ENCODE measurements around the gene WDR35. TPM values are rescaled to one million over a fixed set of nuclear protein-coding genes. Genes with fewer than 3 reads are reported as not detected.

The WDR35 gene
- total RNA-seq, 1 donor from 2014 or later = 6.4 TPM

DNA sequence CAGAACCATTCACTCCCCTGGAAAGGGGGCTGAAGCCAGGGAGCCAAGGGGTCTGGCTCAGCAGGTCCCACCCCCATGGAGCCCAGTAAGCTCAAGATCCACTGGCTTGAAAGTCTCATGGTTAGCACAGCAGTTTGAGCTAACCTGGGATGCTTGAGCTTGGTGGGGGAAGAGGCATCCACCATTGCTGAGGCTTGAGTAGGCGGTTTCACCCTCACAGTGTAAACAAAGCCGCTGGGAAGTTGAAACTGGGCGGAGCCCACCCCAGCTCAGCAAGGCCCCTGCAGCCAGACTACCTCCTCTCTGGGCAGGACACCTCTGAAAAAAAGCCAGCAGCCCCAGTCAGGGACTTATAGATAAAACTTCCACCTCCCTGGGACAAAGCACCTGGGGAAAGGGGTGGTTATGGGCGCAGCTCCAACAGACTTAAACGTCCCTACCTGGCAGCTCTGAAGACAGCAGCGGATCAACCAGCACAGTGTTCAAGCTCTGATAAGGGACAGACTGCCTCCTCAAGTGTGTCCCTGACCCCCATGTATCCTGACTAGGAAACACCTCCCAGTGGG lies 73.4 kb downstream of the WDR35 start:
- peaks cover 2% of the 10 kb centered on the region for H3K9me3 Mint-ChIP-seq (ENCODE audit: unreplicated experiment)
- TF ChIP-seq, protein P1, sequence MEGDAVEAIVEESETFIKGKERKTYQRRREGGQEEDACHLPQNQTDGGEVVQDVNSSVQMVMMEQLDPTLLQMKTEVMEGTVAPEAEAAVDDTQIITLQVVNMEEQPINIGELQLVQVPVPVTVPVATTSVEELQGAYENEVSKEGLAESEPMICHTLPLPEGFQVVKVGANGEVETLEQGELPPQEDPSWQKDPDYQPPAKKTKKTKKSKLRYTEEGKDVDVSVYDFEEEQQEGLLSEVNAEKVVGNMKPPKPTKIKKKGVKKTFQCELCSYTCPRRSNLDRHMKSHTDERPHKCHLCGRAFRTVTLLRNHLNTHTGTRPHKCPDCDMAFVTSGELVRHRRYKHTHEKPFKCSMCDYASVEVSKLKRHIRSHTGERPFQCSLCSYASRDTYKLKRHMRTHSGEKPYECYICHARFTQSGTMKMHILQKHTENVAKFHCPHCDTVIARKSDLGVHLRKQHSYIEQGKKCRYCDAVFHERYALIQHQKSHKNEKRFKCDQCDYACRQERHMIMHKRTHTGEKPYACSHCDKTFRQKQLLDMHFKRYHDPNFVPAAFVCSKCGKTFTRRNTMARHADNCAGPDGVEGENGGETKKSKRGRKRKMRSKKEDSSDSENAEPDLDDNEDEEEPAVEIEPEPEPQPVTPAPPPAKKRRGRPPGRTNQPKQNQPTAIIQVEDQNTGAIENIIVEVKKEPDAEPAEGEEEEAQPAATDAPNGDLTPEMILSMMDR (IDR thresholded peaks at IDR 0.05; ENCODE audit: partially characterized antibody, unreplicated experiment) = no peak
- H3K36me3 Mint-ChIP-seq (ENCODE audit: unreplicated experiment) = no peaks in the 10 kb centered on the region
- no peak overlapping the region for H3K27ac Mint-ChIP-seq (ENCODE audit: unreplicated experiment)
- H3K27me3 Mint-ChIP-seq (ENCODE audit: unreplicated experiment) = no peaks in the 10 kb centered on the region
- no peaks in the 10 kb centered on the region for H3K4me1 Mint-ChIP-seq (ENCODE audit: low read depth, unreplicated experiment)
- DNase-seq = no peak
- H3K4me3 Mint-ChIP-seq (ENCODE audit: unreplicated experiment) = no peak overlapping the region

DNA sequence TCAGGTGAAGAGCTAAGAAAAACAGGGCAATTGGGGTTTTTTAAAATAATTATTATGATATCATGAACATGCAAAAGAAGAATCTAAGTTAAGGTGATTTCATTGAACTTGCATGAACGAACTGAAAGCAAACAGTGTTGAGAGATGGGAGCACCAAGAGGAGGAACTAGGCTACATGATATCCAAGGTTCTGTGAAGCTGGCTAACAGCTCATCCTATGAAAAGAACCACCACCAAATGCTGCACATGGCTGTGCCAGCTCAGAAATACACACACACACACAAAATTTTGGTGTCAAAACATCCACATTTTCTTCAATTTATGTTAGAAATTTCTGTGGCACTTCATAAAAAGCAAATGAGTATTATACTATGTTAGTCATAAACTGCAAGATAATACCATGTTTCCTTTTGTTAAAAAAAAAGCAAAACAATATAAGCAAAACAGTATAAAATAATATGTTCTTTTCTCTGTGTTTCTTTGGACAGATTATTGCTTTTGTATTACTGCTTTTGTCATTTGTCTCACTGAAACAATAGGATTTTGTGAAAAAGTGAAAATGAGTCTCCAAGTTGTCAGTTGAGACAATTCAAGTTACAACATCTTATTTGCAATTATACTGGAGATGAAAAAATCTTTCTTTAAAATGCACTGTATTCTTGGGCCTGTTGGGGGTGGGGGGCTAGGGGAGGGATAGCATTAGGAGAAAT lies 75.5 kb downstream of the WDR35 start:
- DNase-seq = no peak
- no peaks in the 10 kb centered on the region for H3K36me3 Mint-ChIP-seq (ENCODE audit: unreplicated experiment)
- H3K4me1 Mint-ChIP-seq (ENCODE audit: low read depth, unreplicated experiment) = no peaks in the 10 kb centered on the region
- no peak overlapping the region for H3K27ac Mint-ChIP-seq (ENCODE audit: unreplicated experiment)
- no peaks in the 10 kb centered on the region for H3K27me3 Mint-ChIP-seq (ENCODE audit: unreplicated experiment)
- TF ChIP-seq, protein P1 (IDR thresholded peaks at IDR 0.05; ENCODE audit: partially characterized antibody, unreplicated experiment) = no peak
- no peak overlapping the region for H3K4me3 Mint-ChIP-seq (ENCODE audit: unreplicated experiment)
- H3K9me3 Mint-ChIP-seq (ENCODE audit: unreplicated experiment) = peaks cover 2% of the 10 kb centered on the region

DNA sequence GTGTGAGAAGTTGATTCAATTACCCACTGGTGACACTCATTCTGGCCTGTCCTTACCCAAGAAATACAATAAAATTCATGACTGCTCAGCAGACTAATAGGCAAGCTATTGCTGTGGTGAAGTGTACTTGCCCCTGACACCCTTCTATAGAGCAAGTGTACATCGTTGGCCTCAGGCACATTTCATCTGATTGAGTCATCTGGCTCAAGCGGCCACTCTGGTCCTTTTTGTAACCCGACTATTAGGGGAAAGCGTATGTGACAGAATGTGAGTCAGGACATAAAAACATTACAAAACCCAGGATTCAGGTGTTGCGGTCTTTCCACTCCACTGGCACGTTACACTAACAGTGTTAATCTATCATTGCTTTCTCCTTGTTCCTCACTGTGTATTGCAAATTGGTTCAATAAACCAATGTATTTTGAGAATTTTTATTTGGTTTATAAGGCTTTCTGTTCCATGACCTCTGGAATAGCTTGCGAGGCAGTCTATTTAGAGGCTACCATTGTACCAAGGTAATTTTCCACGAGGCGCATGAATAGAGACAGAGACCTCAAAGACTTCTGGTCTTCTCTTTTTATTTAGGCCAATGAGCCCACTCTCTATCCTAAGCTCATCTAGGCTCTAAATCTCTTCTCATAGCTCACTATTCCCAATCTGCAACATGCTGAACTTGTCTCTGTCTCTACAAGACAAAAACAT lies 77.9 kb downstream of the WDR35 start:
- Mint-ChIP-seq H3K4me3 (ENCODE audit: unreplicated experiment) (no peak overlapping the region), H3K36me3 (ENCODE audit: unreplicated experiment) (no peaks in the 10 kb centered on the region), H3K27ac (ENCODE audit: unreplicated experiment) (no peak overlapping the region), H3K27me3 (ENCODE audit: unreplicated experiment) (no peaks in the 10 kb centered on the region), H3K4me1 (ENCODE audit: low read depth, unreplicated experiment) (no peaks in the 10 kb centered on the region), H3K9me3 (ENCODE audit: unreplicated experiment) (no peaks in the 10 kb centered on the region)
- DNase-seq = no peak
- TF ChIP-seq, protein P1 (IDR thresholded peaks at IDR 0.05; ENCODE audit: partially characterized antibody, unreplicated experiment) = no peak

DNA sequence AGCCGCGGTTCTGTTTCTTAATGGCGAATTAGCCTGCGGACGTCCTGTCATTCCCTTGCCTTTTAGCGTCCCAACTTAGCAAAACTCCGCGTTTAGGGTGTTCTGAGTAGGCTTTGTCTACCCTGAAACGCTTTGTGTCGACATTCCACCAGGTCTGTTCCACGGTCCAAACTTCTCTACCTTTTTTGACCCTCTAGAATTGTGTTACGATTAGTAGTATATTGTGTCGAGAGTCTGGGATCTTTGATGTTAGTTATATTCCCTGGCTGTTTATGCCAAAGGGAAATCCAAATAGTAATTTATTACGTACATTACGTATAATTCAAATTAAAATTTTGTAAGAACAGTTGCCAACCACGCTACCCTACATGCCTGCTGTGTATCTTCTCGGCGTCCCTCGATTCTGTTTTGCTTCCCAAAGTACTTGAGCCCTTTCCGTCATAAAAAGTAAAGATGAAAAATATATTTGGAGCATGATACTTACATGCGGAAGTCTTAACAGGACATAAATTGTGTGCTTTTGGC lies 87.6 kb downstream of the WDR35 start:
- Mint-ChIP-seq H3K4me1 (ENCODE audit: low read depth, unreplicated experiment) (peaks cover 10% of the 10 kb centered on the region), H3K27me3 (ENCODE audit: unreplicated experiment) (peaks cover 3% of the 10 kb centered on the region), H3K4me3 (ENCODE audit: unreplicated experiment) (peak overlapping the region; percentile 90), H3K36me3 (ENCODE audit: unreplicated experiment) (no peaks in the 10 kb centered on the region), H3K27ac (ENCODE audit: unreplicated experiment) (peak overlapping the region; percentile 99), H3K9me3 (ENCODE audit: unreplicated experiment) (peaks cover 8% of the 10 kb centered on the region)
- TF ChIP-seq, protein P1 (IDR thresholded peaks at IDR 0.05; ENCODE audit: partially characterized antibody, unreplicated experiment) = no peak
- DNase-seq = no peak
